Pancreas (tissue), 10 donors: Measurements from ENCODE around the gene MAU2. TPM values are rescaled to one million over a fixed set of nuclear protein-coding genes. Genes with fewer than 3 reads are reported as not detected.

Source experiments
- ATAC-seq, 4 donors: fragments of 200-7000 bp; cut with Tn5 transposase; one replicate each; pipeline versions ENCODE4 v1.8.0 to v1.9.1; 2020; ENCODE audit warnings: mild to moderate bottlenecking in 4 of 4, moderate library complexity in 4 of 4
- DNase-seq, 6 donors: peaks; one replicate each; pipeline ENCODE4 v3.0.0-alpha.2; 2020
- FAIRE-seq: peaks from 2 replicates; lab custom pipeline; 2012; peaks lifted over from hg19 to GRCh38; lab: Jason Lieb, UNC
- H3K27ac ChIP-seq, 4 donors: fragments of 200-600 bp; sonication (generic); 1 replicate in 3 of 4; 2 replicates in 1 of 4; pipeline versions ENCODE4 v1.5.0 to v1.8.0; 2020
- H3K27me3 ChIP-seq, 4 donors: fragments of 200-600 bp; one replicate each; pipeline ENCODE4 v1.8.0; 2021
- H3K36me3 ChIP-seq, 3 donors: fragments of 200-600 bp; sonication (generic) in 1 of 3; one replicate each; pipeline versions ENCODE4 v1.5.0 to v1.8.0; 2020 to 2021
- H3K4me1 ChIP-seq, 3 donors: fragments of 200-600 bp; one replicate each; pipeline ENCODE4 v1.8.0; 2021
- H3K4me3 ChIP-seq, 4 donors: fragments of 200-600 bp; sonication (generic) in 2 of 4; one replicate each; pipeline versions ENCODE4 v1.5.0 to v1.8.0; 2020 to 2021
- H3K9me3 ChIP-seq, 4 donors: fragments of 200-600 bp; one replicate each; pipeline ENCODE4 v1.8.0; 2021
- WGBS, 2 donors: extraction: QIAGEN DNeasy Blood & Tissue Kit; methylation state at CpG; one replicate each; pipeline ENCODE4 v1.1.7; 2013; 5-methylcytosine and 5-hydroxymethylcytosine counted together
- intact Hi-C, 3 donors: fragments of 100-400 bp; cut with DNase I; formaldehyde crosslinking; loops; one replicate each; pipeline versions ENCODE4 v1.11.1 to v1.14.2; 2022
- polyA plus RNA-seq, 2 donors: library from polyadenylated mRNA; stranded (reverse); fragments of 200-250 nt; gene quantifications; one replicate each; pipeline ENCODE4 v1.2.3, GENCODE V29; 2013
- total RNA-seq, 6 donors: library from RNA; stranded (reverse); fragmentation: NEBNext Ultra II Directional in 4 of 6; extraction: Animal tissue kit (Norgen Biotek cat#: 25700) in 4 of 6; gene quantifications; one replicate each; pipeline versions ENCODE4 v1.2.1 to v1.2.4, GENCODE V29; 2021 to 2023
- TF ChIP-seq, protein P1 (sequence below), 4 donors: fragments of 200-600 bp; sonication (generic) in 3 of 4; IDR thresholded peaks; one replicate each; pipeline versions ENCODE4 v1.5.0 to v1.8.0; 2021; ENCODE audit warnings: antibody characterized with exemption in 4 of 4
- donor health status: healthy with polysubstance abuse.
- donor health status: DM: no; HTN: no; CAD: no; lungs with moderate emphysema.
- donor health status: DM: no; HTN: no; CAD: no.
- donor health status: control.
- donor health status: control.
- donor health status: Bipolar disorder and iron deficiency.
- donor health status: DM: yes; HTN: yes; CAD: no.
- donor health status: DM: no; HTN: no; CAD: no.
- donor health status: DM: no; HTN: no; CAD: no.
- donor health status: DM: yes; HTN: yes; CAD: no.

The MAU2 gene
- total and polyA plus RNA-seq, 8 donors = 22.6 to 38.8 (median 30.2) TPM

DNA sequence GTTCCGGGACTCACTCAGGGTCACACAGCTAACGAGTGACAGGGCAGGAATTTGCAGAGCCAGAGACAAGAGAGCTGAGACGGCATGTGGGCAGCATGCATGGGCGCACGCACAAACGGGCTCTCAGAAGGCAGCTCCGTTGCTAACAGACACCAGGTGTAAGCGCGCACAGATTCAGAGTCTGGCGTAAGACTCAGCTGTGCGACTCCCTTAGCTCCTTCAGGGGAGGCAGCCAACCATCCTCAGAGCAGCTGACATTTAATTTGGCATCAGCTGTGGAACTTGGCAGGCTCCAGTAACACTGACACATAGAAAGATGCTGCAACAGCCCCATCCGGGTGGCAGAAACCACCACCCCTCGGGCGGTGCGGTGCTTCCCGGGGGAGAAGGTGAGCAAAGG, 40.1 kb upstream of the MAU2 start:
- ATAC-seq (peak in 2 of 4 donors; percentile 12 to 22), DNase-seq (no peak), FAIRE-seq (no peak)
- no peak overlapping the region for H3K27ac ChIP-seq
- 89 to 94% methylated on average over 16 of the region's 16 CpGs for WGBS, 2 donors
- TF ChIP-seq, protein P1, sequence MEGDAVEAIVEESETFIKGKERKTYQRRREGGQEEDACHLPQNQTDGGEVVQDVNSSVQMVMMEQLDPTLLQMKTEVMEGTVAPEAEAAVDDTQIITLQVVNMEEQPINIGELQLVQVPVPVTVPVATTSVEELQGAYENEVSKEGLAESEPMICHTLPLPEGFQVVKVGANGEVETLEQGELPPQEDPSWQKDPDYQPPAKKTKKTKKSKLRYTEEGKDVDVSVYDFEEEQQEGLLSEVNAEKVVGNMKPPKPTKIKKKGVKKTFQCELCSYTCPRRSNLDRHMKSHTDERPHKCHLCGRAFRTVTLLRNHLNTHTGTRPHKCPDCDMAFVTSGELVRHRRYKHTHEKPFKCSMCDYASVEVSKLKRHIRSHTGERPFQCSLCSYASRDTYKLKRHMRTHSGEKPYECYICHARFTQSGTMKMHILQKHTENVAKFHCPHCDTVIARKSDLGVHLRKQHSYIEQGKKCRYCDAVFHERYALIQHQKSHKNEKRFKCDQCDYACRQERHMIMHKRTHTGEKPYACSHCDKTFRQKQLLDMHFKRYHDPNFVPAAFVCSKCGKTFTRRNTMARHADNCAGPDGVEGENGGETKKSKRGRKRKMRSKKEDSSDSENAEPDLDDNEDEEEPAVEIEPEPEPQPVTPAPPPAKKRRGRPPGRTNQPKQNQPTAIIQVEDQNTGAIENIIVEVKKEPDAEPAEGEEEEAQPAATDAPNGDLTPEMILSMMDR (IDR thresholded peaks at IDR 0.05) = no peak
- no peak overlapping the region for H3K4me3 ChIP-seq
- no peaks in the 10 kb centered on the region for H3K9me3 ChIP-seq
- H3K27me3 ChIP-seq = no peaks in the 10 kb centered on the region
- intact Hi-C loops = no loop called here
- H3K36me3 ChIP-seq = peaks cover 0 to 26% (median 0%) of the 10 kb centered on the region in 3 donors
- no peaks in the 10 kb centered on the region for H3K4me1 ChIP-seq

DNA sequence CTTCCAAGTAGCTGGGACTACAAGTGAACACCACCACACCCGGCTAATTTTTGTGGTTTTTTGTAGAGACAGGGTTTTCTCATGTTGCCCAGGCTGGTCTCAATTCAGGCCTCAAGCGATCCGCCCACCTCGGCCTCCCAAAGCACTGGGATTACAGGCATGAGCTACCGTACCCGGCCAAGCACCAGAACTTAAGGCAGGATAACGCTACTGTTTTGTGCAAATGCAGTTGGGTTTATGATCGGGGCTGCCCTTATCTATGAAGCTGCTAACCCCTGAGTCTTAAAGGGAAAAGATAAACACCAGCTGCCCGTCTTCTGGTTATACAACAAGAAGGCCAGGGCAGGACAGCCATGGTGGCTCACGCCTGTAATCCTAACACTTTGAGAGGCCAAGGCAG, 34.9 kb upstream of the MAU2 start:
- no peak for FAIRE-seq
- Histone ChIP-seq H3K36me3 (peaks cover 0 to 19% (median 0%) of the 10 kb centered on the region in 3 donors), H3K27ac (no peak overlapping the region), H3K4me3 (no peak overlapping the region), H3K4me1 (no peaks in the 10 kb centered on the region), H3K27me3 (no peaks in the 10 kb centered on the region), H3K9me3 (no peaks in the 10 kb centered on the region)
- ATAC-seq = no peak
- WGBS, 2 donors = 96 to 97% methylated on average over 10 of the region's 10 CpGs
- no peak for DNase-seq
- TF ChIP-seq, protein P1 (IDR thresholded peaks at IDR 0.05) = no peak
- intact Hi-C loops = no loop called here

DNA sequence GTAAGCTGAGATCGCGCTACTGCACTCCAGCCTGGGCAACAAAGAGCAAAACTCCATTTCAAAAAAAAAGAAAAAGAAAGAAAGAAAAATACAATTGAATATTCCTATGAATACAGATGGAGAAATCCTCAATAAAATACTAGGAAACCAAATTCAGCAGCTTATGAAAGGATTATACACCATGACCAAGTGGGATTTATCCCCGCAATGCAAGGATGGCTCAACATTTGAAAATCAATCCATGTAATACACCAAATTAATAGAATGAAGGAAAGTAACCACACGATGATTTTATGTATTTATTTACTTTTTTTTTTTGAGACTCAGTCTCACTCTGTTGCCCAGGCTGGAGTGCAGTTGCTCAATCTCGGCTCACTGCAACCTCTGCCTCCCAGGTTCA, 28.0 kb upstream of the MAU2 start:
- Histone ChIP-seq H3K27me3 (no peaks in the 10 kb centered on the region), H3K9me3 (no peaks in the 10 kb centered on the region), H3K27ac (no peak overlapping the region), H3K36me3 (peaks cover 0 to 31% (median 0%) of the 10 kb centered on the region in 3 donors), H3K4me3 (no peak overlapping the region), H3K4me1 (no peaks in the 10 kb centered on the region)
- TF ChIP-seq, protein P1 (IDR thresholded peaks at IDR 0.05) = no peak
- WGBS, 2 donors = 94 to 98% methylated on average over 5 of the region's 5 CpGs
- no peak for ATAC-seq
- no peak for FAIRE-seq
- no peak for DNase-seq
- intact Hi-C loops = no loop called here

DNA sequence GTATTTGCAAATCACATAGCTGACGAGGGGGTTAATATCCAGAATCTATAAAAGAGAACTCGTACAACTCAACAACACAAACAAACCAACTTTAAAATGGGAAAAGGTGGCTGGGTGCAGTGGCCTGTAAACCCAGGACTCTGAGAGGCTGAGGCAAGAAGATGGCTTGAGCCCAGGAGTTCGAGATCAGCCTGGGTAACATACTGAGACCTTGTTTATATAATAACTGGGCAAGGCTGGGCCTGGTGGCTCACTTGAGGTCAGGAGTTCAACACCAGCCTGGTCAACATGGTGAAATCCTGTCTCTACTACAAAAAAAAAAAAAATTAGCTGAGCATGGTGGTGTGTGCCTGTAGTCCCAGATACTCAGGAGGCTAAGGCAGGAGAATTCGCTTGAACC, 25.7 kb upstream of the MAU2 start:
- ATAC-seq = no peak
- 90 to 91% methylated on average over 4 of the region's 4 CpGs for WGBS, 2 donors
- Histone ChIP-seq H3K9me3 (no peaks in the 10 kb centered on the region), H3K27ac (no peak overlapping the region), H3K36me3 (peaks cover 0 to 22% (median 0%) of the 10 kb centered on the region in 3 donors), H3K27me3 (no peaks in the 10 kb centered on the region), H3K4me3 (no peak overlapping the region), H3K4me1 (no peaks in the 10 kb centered on the region)
- intact Hi-C loops = no loop called here
- DNase-seq = no peak
- FAIRE-seq = no peak
- TF ChIP-seq, protein P1 (IDR thresholded peaks at IDR 0.05) = no peak

DNA sequence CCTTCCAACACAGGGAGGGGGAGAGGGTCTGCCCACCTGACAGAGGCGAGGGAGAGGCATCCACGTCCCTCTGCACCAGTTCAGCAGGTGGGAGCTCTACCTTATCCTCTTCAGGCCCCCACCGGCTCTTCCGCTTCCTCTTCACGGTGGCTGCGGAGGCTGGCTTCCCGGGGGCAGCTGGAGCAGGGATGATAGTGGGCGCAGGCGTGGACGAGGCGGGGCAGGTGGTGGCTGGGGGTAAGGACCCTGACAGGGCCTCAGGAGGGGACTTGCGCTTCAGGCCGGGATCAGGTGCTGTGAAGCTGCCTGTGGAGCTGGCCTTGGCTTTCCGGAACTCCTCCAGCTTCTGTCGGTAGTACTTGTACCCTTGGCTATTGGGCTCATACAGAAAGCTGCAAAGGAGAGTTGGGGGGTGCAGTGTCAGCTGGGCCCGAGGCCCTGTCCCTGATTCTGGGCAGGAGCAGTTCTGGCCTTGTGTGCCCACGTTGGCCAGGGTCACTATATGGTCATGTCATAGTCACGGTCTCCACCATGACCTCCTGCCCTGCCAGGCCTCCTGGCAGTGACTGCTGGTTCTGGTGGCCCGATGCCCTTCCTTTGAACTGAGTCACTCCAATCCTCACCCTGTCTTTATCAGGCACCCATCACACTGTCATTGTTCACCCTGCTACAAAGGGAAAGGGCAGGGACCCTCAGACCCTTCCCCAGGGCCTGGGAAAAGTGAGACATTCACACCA, 23.5 kb upstream of the MAU2 start:
- Histone ChIP-seq H3K4me3 (no peak overlapping the region), H3K4me1 (no peaks in the 10 kb centered on the region), H3K27me3 (no peaks in the 10 kb centered on the region), H3K27ac (no peak overlapping the region), H3K36me3 (peaks cover 0 to 33% (median 0%) of the 10 kb centered on the region in 3 donors), H3K9me3 (no peaks in the 10 kb centered on the region)
- 86 to 89% methylated on average over 19 of the region's 19 CpGs for WGBS, 2 donors
- ATAC-seq = peak in 2 of 4 donors; percentile 14 to 17
- no peak for FAIRE-seq
- DNase-seq = no peak
- intact Hi-C loops = no loop called here
- TF ChIP-seq, protein P1 (IDR thresholded peaks at IDR 0.05) = no peak
